ENCODE data around the gene RPP38.

GRCh38 chr10:15049533-15049932 is 47.6 kb upstream of the RPP38 start:
- TF ChIP-seq, protein P1, sequence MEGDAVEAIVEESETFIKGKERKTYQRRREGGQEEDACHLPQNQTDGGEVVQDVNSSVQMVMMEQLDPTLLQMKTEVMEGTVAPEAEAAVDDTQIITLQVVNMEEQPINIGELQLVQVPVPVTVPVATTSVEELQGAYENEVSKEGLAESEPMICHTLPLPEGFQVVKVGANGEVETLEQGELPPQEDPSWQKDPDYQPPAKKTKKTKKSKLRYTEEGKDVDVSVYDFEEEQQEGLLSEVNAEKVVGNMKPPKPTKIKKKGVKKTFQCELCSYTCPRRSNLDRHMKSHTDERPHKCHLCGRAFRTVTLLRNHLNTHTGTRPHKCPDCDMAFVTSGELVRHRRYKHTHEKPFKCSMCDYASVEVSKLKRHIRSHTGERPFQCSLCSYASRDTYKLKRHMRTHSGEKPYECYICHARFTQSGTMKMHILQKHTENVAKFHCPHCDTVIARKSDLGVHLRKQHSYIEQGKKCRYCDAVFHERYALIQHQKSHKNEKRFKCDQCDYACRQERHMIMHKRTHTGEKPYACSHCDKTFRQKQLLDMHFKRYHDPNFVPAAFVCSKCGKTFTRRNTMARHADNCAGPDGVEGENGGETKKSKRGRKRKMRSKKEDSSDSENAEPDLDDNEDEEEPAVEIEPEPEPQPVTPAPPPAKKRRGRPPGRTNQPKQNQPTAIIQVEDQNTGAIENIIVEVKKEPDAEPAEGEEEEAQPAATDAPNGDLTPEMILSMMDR (IDR thresholded peaks at IDR 0.05 in 4 of 5, conservative IDR thresholded peaks at IDR 0.05 in 1 of 5): no peak
- TF ChIP-seq POLR2A (IDR thresholded peaks at IDR 0.05): no peak

All from gastrocnemius medialis (tissue), 4 donors.